K562 (cell line): ENCODE results near the gene HERPUD2. TPM values are rescaled to one million over a fixed set of nuclear protein-coding genes. Genes with fewer than 3 reads are reported as not detected.
A peak's percentile ranks its signal among the peaks of the same experiment; 100 is the strongest.

ENCODE experiments used
- ATAC-seq: fragments of 200-7000 bp; cut with Tn5 transposase; 3 replicates; pipeline ENCODE4 v1.9.1; 2020; ENCODE audit warnings: moderate library complexity
- BruUV-seq: library from RNA; stranded (reverse); fragments of 400-500 nt; replicated peaks from 2 replicates; lab custom pipeline; 2021; lab: Mats Ljungman, UMichigan
- CTCF ChIA-PET: fragments of 300-600 bp; formaldehyde crosslinking; extraction: SDS; loops from one replicate; lab custom pipeline; 2021; ENCODE audit warnings: low intra/inter-chr PET ratio; lab: Yijun Ruan, JAX
- POLR2A ChIA-PET: fragments of 300-600, 350-650 bp; sonication (Branson Sonifier 250); formaldehyde crosslinking; extraction: SDS; loops from one replicate; lab custom pipeline; 2021; ENCODE audit warnings: antibody characterized with exemption, inconsistent platforms; lab: Yijun Ruan, JAX
- DNase-seq, 4 experiments: peaks; one replicate each; pipeline versions ENCODE4 v3.0.0 to v3.0.0-alpha.2; 2011 to 2018; ENCODE audit warnings: low spot score in 3 of 4, mixed read lengths in 3 of 4; ENCODE audit errors: extremely low read depth in 1 of 4
- FAIRE-seq: peaks from 2 replicates; lab custom pipeline; 2011; peaks lifted over from hg19 to GRCh38; lab: Jason Lieb, UNC
- H2AFZ ChIP-seq: 2 replicates; pipeline ENCODE4 v1.6.0; 2011; ENCODE audit warnings: low read depth, low read length, control low read depth, inconsistent platforms
- H3K27ac ChIP-seq: fragments of 200-600 bp; 3 replicates; pipeline ENCODE4 v1.8.0; 2011; ENCODE audit warnings: low read depth, mild to moderate bottlenecking, control low read depth, inconsistent platforms, low read length, moderate library complexity, mixed read lengths; ENCODE audit errors: extremely low read depth
- H3K27me3 ChIP-seq, 2 experiments: fragments of 300-600 bp in 1 of 2; 2 replicates in 1 of 2; 3 replicates in 1 of 2; pipeline versions ENCODE4 v1.6.0 to v1.8.0; 2011; ENCODE audit warnings: inconsistent platforms in 2 of 2, low read length in 2 of 2, mild to moderate bottlenecking in 1 of 2, mixed read lengths in 1 of 2, moderate library complexity in 1 of 2; ENCODE audit not compliant: control insufficient read depth in 2 of 2, insufficient read depth in 2 of 2
- H3K36me3 ChIP-seq: fragments of 300-600 bp; 3 replicates; pipeline ENCODE4 v1.8.0; 2011; ENCODE audit warnings: mild to moderate bottlenecking, low read length, inconsistent platforms; ENCODE audit not compliant: control insufficient read depth, insufficient read depth
- H3K4me1 ChIP-seq, 2 experiments: fragments of 200-600 bp in 1 of 2; replicated peaks in 1 of 2; 2 replicates in 1 of 2; 3 replicates in 1 of 2; pipeline versions ENCODE4 v1.5.1 to v1.8.0; 2011; ENCODE audit warnings: inconsistent platforms in 2 of 2, low read length in 2 of 2, mild to moderate bottlenecking in 1 of 2, mixed read lengths in 1 of 2, moderate library complexity in 1 of 2; ENCODE audit not compliant: control insufficient read depth in 2 of 2, insufficient read depth in 2 of 2
- H3K4me2 ChIP-seq: 2 replicates; pipeline ENCODE4 v1.6.1; 2011; ENCODE audit warnings: low read length, control low read depth, inconsistent platforms, mixed read lengths; ENCODE audit not compliant: insufficient read depth
- H3K4me3 ChIP-seq: fragments of 200-600 bp; sonication (generic), shearing (Covaris generic); 2 replicates; pipeline ENCODE4 v1.5.1; 2016; ENCODE audit warnings: control low read depth, inconsistent platforms
- H3K79me2 ChIP-seq: fragments of 200-600 bp; 3 replicates; pipeline ENCODE4 v1.8.0; 2011; ENCODE audit warnings: low read length, inconsistent platforms; ENCODE audit not compliant: control insufficient read depth, insufficient read depth
- H3K9ac ChIP-seq, 2 experiments: 2 replicates each; pipeline versions ENCODE4 v1.6.0 to v1.6.1; 2011; ENCODE audit warnings: low read depth in 2 of 2, low read length in 2 of 2, control low read depth in 1 of 2, inconsistent platforms in 1 of 2, mild to moderate bottlenecking in 1 of 2, mixed read lengths in 1 of 2; ENCODE audit not compliant: insufficient read depth in 1 of 2
- H3K9me1 ChIP-seq: one replicate; pipeline ENCODE4 v1.6.0; 2011; ENCODE audit warnings: inconsistent platforms, mild to moderate bottlenecking, low read length, moderate library complexity; ENCODE audit not compliant: control insufficient read depth, insufficient read depth
- H3K9me3 ChIP-seq: replicated peaks from 2 replicates; pipeline ENCODE4 v1.5.1; 2011; ENCODE audit warnings: low read depth, low read length, inconsistent platforms; ENCODE audit not compliant: control insufficient read depth, insufficient read depth
- H4K20me1 ChIP-seq: replicated peaks from 2 replicates; pipeline ENCODE4 v1.6.1; 2011; ENCODE audit warnings: low read length, inconsistent platforms, mixed read lengths; ENCODE audit not compliant: control insufficient read depth, insufficient read depth
- YBX1 ChIP-seq: fragments of 450-650 bp; IDR thresholded peaks from 2 replicates; pipeline ENCODE4 v1.7.1; 2016; ENCODE audit warnings: mild to moderate bottlenecking
- ZNF316 ChIP-seq: fragments of 450-650 bp; IDR thresholded peaks from 2 replicates; pipeline ENCODE4 v1.6.1; 2016
- WGBS: fragments of 100-300 bp; shearing (Covaris generic); methylation state at CpG from one replicate; pipeline ENCODE4 v1.1.6; 2016; ENCODE audit warnings: low coverage, mixed read lengths; ENCODE audit not compliant: insufficient coverage; ENCODE audit errors: missing lambda C conversion rate; 5-methylcytosine and 5-hydroxymethylcytosine counted together
- in situ Hi-C: fragments of 300-500 bp; cut with MboI; formaldehyde crosslinking; loops from 4 replicates; pipeline ENCODE4 v1.15.0; 2018; ENCODE audit warnings: inconsistent platforms, mixed read lengths
- intact Hi-C: fragments of 100-400 bp; cut with micrococcal nuclease; formaldehyde crosslinking; loops from 2 replicates; pipeline ENCODE4 v1.14.2; 2022
- polyA plus RNA-seq, 8 experiments: library from polyadenylated mRNA; depleted of rRNA in 4 of 8; stranded (reverse) in 5 of 8; unstranded in 3 of 8; fragments of >200 nt; fragmentation: Nextera tagmentation in 2 of 8; fragmentation: Illumina TruSeq in 1 of 8; extraction: Ambion mirVana in 2 of 8; extraction: Trizol in 1 of 8; gene quantifications; 2 replicates each; pipeline versions ENCODE4 v1.2.1 to v1.2.3, GENCODE V29; 2011 to 2014; ENCODE audit warnings: inconsistent platforms in 1 of 8, missing spikeins in 1 of 8
- total RNA-seq, 7 experiments: library from RNA; depleted of rRNA in 6 of 7; stranded (reverse); fragments of >200 nt in 6 of 7; fragmentation: Illumina TruSeq in 2 of 7; extraction: Trizol in 2 of 7; gene quantifications; 2 replicates each; pipeline versions ENCODE4 v1.2.1 to v1.2.3, GENCODE V29; 2011 to 2021; ENCODE audit warnings: low replicate concordance in 1 of 7
- TF ChIP-seq, protein P1 (sequence below): fragments of 450-650 bp; IDR thresholded peaks from 2 replicates; pipeline ENCODE4 v1.6.1; 2016

Gene HERPUD2
- total and polyA plus RNA-seq, 9 of the 15 experiments (the other 6 are each of a cell fraction or from before 2014, with no cell fraction given): 4.1 to 28.5 (median 12.3) TPM

DNA sequence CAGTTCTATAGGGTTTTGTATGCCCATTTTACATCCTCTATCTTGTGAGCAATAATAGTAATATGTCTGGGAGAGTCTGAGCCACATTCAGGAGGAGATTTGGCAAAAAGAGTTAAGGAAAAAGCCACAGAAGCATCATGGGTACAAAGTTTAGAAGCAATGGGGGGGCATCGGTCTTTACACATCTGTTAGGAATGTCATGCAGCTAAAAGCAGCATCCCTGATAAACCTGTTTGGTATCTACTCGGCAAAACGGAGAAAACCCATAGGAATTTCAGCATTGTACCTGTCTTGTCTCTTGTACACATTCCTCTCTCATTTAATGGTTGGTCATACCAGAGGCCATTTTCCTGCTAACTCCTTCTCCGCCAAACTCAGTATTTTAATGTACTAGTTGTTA is 12.5 kb upstream of the HERPUD2 start:
- no peak overlapping the region for H3K4me2 ChIP-seq
- no peak overlapping the region for H3K4me3 ChIP-seq
- no peak for ATAC-seq
- no peaks in the 10 kb centered on the region for H3K79me2 ChIP-seq
- H3K36me3 ChIP-seq: no peaks in the 10 kb centered on the region
- no peak overlapping the region for H2AFZ ChIP-seq
- BruUV-seq: no TSS peak
- CTCF ChIA-PET: interaction anchor here (0.6 kb wide), 1 partner anchor 1474 kb away, joined by 3 read pairs; no protein-coding TSS in a partner anchor
- 7% methylated on average over 3 of the region's 4 CpGs for WGBS
- TF ChIP-seq, protein P1, sequence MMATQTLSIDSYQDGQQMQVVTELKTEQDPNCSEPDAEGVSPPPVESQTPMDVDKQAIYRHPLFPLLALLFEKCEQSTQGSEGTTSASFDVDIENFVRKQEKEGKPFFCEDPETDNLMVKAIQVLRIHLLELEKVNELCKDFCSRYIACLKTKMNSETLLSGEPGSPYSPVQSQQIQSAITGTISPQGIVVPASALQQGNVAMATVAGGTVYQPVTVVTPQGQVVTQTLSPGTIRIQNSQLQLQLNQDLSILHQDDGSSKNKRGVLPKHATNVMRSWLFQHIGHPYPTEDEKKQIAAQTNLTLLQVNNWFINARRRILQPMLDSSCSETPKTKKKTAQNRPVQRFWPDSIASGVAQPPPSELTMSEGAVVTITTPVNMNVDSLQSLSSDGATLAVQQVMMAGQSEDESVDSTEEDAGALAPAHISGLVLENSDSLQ: no peak
- TF ChIP-seq, all 486 proteins: peak for 0
- Histone ChIP-seq H3K27me3 (peaks cover 2 to 13% of the 10 kb centered on the region in 2 experiments; a peak in 2 of 5 replicates), H3K9me3 (no peaks in the 10 kb centered on the region), H4K20me1 (no peaks in the 10 kb centered on the region), H3K4me1 (no peaks in the 10 kb centered on the region), H3K9me1 (no peaks in the 10 kb centered on the region), H3K9ac (no peak overlapping the region), H3K27ac (no peak overlapping the region)
- in situ Hi-C loops (loop anchor here (5.0 kb wide), 1 partner anchor 200 kb away; no protein-coding TSS in a partner anchor), intact Hi-C loops (loop anchor here (5.0 kb wide), 1 partner anchor 265 kb away; no protein-coding TSS in a partner anchor)
- DNase-seq: no peak
- POLR2A ChIA-PET: interaction anchor here (1.1 to 2.0 kb wide), 2 partner anchors 10 to 13 kb away, joined by 3 to 9 read pairs; no protein-coding TSS in a partner anchor
- FAIRE-seq: no peak

DNA sequence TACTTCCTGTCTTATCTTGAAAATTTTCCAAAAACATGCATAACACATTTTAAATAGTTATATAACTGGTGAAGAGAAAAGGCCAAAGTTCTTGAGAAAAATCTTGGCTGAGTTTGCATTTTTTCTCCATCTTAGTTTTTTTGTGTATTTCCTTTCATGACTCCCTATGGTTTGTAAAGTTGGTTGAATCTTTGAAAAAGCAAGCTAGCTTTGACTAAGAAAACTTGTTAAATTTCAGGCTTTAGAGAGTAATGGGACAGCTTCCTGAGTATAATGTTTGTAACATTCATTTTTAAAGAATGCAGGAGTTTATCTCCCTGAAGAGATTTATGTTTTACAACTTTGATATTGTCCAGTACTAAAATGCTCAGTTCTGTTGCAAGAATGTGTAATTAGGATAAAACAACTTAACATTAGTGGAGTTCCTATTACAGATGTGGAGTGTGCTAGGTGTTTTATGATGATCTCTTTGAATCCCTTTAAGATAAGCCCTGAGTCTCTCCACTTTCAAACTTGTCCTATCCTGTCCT is 11.1 kb upstream of the HERPUD2 start:
- Histone ChIP-seq H3K4me3 (no peak overlapping the region), H3K27ac (no peak overlapping the region), H3K27me3 (peaks cover 3 to 13% of the 10 kb centered on the region in 2 experiments; a peak in 2 of 5 replicates), H2AFZ (no peak overlapping the region), H3K4me1 (no peaks in the 10 kb centered on the region), H3K9me3 (no peaks in the 10 kb centered on the region), H4K20me1 (no peaks in the 10 kb centered on the region), H3K36me3 (no peaks in the 10 kb centered on the region), H3K4me2 (no peak overlapping the region), H3K9me1 (no peaks in the 10 kb centered on the region), H3K9ac (no peak overlapping the region), H3K79me2 (no peaks in the 10 kb centered on the region)
- DNase-seq (no peak), FAIRE-seq (no peak), ATAC-seq (no peak)
- ChIA-PET POLR2A (no interaction called here), CTCF (no interaction called here)
- TF ChIP-seq YBX1 (no peak), ZNF316 (peak; percentile 32; the same call in 1 of the 2 replicates)
- no TSS peak for BruUV-seq
- intact Hi-C loops: loop anchor here (5.0 kb wide), 1 partner anchor 266 kb away; no protein-coding TSS in a partner anchor
- in situ Hi-C loops: loop anchor here (5.0 kb wide), 1 partner anchor 201 kb away; no protein-coding TSS in a partner anchor
